Endodermal cell (in vitro differentiated cells): ENCODE data around the gene BMPER. TPM values are rescaled to one million over a fixed set of nuclear protein-coding genes. Genes with fewer than 3 reads are reported as not detected.

ENCODE experiments used
- DNase-seq: peaks from one replicate; pipeline ENCODE4 v3.0.0-alpha.2; 2017
- H3K27ac ChIP-seq: 2 replicates; pipeline ENCODE4 v1.5.1; 2013; ENCODE audit warnings: mild to moderate bottlenecking, low read depth, low read length, moderate library complexity
- H3K27me3 ChIP-seq: 2 replicates; pipeline ENCODE4 v1.6.1; 2013; ENCODE audit warnings: mild to moderate bottlenecking, low read length, moderate library complexity; ENCODE audit not compliant: insufficient read depth, control insufficient read depth, poor library complexity, severe bottlenecking
- H3K36me3 ChIP-seq: 2 replicates; pipeline ENCODE4 v1.7.0; 2013; ENCODE audit warnings: mild to moderate bottlenecking, low read length, moderate library complexity; ENCODE audit not compliant: control insufficient read depth, insufficient read depth
- H3K4me1 ChIP-seq: one replicate; pipeline ENCODE4 v1.7.0; 2013; ENCODE audit warnings: low read length; ENCODE audit not compliant: control insufficient read depth, insufficient read depth
- H3K4me3 ChIP-seq: 2 replicates; pipeline ENCODE4 v1.5.1; 2013; ENCODE audit warnings: mild to moderate bottlenecking, low read length, moderate library complexity
- H3K9ac ChIP-seq: 2 replicates; pipeline ENCODE4 v1.6.1; 2013; ENCODE audit warnings: mild to moderate bottlenecking, low read length, moderate library complexity; ENCODE audit not compliant: poor library complexity, severe bottlenecking; ENCODE audit errors: extremely low read depth
- H3K9me3 ChIP-seq: 2 replicates; pipeline ENCODE4 v1.6.1; 2013; ENCODE audit warnings: mild to moderate bottlenecking, low read length, moderate library complexity; ENCODE audit not compliant: control insufficient read depth
- H3K27ac Mint-ChIP-seq: 2 replicates; pipeline ENCODE4 v1.8.0; 2020; ENCODE audit warnings: mixed read lengths
- H3K27me3 Mint-ChIP-seq: 2 replicates; pipeline ENCODE4 v1.8.0; 2021; ENCODE audit warnings: mild to moderate bottlenecking, mixed read lengths; ENCODE audit not compliant: insufficient read depth
- H3K36me3 Mint-ChIP-seq: 2 replicates; pipeline ENCODE4 v1.8.0; 2020; ENCODE audit warnings: low read depth, mixed read lengths
- H3K4me1 Mint-ChIP-seq: 2 replicates; pipeline ENCODE4 v1.8.0; 2020; ENCODE audit warnings: mixed read lengths
- H3K4me3 Mint-ChIP-seq: 2 replicates; pipeline ENCODE4 v1.8.0; 2020; ENCODE audit warnings: mild to moderate bottlenecking, moderate library complexity, mixed read lengths
- H3K9me3 Mint-ChIP-seq: 2 replicates; pipeline ENCODE4 v1.8.0; 2020; ENCODE audit warnings: mild to moderate bottlenecking, mixed read lengths
- CTCF ChIP-seq: fragments of 200-600 bp; sonication (generic); conservative IDR thresholded peaks from 2 replicates; pipeline ENCODE4 v1.5.0; 2021; ENCODE audit warnings: antibody characterized with exemption, mild to moderate bottlenecking
- WGBS, 2 experiments: methylation state at CpG; one replicate each; pipeline versions ENCODE4 v1.1.5 to v1.1.7; 2013; ENCODE audit warnings: missing lambda C conversion rate in 2 of 2, mixed read lengths in 1 of 2; ENCODE audit not compliant: insufficient coverage in 1 of 2, insufficient read length in 1 of 2; 5-methylcytosine and 5-hydroxymethylcytosine counted together
- total RNA-seq, 2 donors: library from RNA; stranded (reverse); fragmentation: NEBNext Ultra II Directional in 1 of 2; extraction: Animal tissue kit (Norgen Biotek cat#: 25700) in 1 of 2; gene quantifications; 2 replicates in 1 of 2; 3 replicates in 1 of 2; pipeline ENCODE4 v1.2.1, GENCODE V29; 2021

The BMPER gene
- total RNA-seq, 2 donors from 2014 or later: 71.2 to 72.2 TPM

GRCh38 chr7:34013421-34013820, 108.1 kb downstream of the BMPER start:
- 100% methylated on average over 1 of the region's 1 CpG; no CpG with 5 or more reads in 1 of the 2 experiments for WGBS, 2 experiments

GRCh38 chr7:34015651-34016050, 110.3 kb downstream of the BMPER start:
- peaks cover 23% of the 10 kb centered on the region for H3K36me3 Mint-ChIP-seq
- WGBS, 2 experiments: 93 to 95% methylated on average over 3 to 4 of the region's 4 CpGs
- no peaks in the 10 kb centered on the region for H3K4me1 ChIP-seq
- no peaks in the 10 kb centered on the region for H3K27me3 ChIP-seq
- no peak for TF ChIP-seq CTCF
- peaks cover 7% of the 10 kb centered on the region for H3K4me1 Mint-ChIP-seq
- no peak overlapping the region for H3K4me3 Mint-ChIP-seq
- no peak overlapping the region for H3K27ac Mint-ChIP-seq
- no peaks in the 10 kb centered on the region for H3K27me3 Mint-ChIP-seq
- H3K9me3 Mint-ChIP-seq: no peaks in the 10 kb centered on the region
- H3K4me3 ChIP-seq: no peak overlapping the region
- no peak for DNase-seq
- H3K27ac ChIP-seq: no peak overlapping the region
- H3K9me3 ChIP-seq: no peaks in the 10 kb centered on the region
- H3K36me3 ChIP-seq: no peaks in the 10 kb centered on the region
- no peak overlapping the region for H3K9ac ChIP-seq

More at GRCh38 chr7:34013421-34013820, 108.1 kb downstream of the BMPER start:
- no peak for DNase-seq
- no peaks in the 10 kb centered on the region for H3K27me3 ChIP-seq
- no peak overlapping the region for H3K27ac ChIP-seq
- no peak overlapping the region for H3K4me3 ChIP-seq
- no peaks in the 10 kb centered on the region for H3K4me1 ChIP-seq
- TF ChIP-seq CTCF: no peak
- Mint-ChIP-seq H3K4me1 (no peaks in the 10 kb centered on the region), H3K9me3 (no peaks in the 10 kb centered on the region), H3K4me3 (no peak overlapping the region), H3K27ac (no peak overlapping the region), H3K27me3 (no peaks in the 10 kb centered on the region), H3K36me3 (peaks cover 14% of the 10 kb centered on the region)
- H3K9me3 ChIP-seq: no peaks in the 10 kb centered on the region
- H3K9ac ChIP-seq: no peak overlapping the region
- H3K36me3 ChIP-seq: no peaks in the 10 kb centered on the region

GRCh38 chr7:34016876-34017275, 111.5 kb downstream of the BMPER start:
- Histone ChIP-seq H3K9me3 (no peaks in the 10 kb centered on the region), H3K4me3 (no peak overlapping the region), H3K27ac (no peak overlapping the region), H3K9ac (no peak overlapping the region), H3K36me3 (no peaks in the 10 kb centered on the region), H3K4me1 (no peaks in the 10 kb centered on the region), H3K27me3 (no peaks in the 10 kb centered on the region)
- Mint-ChIP-seq H3K4me3 (no peak overlapping the region), H3K36me3 (peaks cover 23% of the 10 kb centered on the region), H3K9me3 (no peaks in the 10 kb centered on the region), H3K27ac (no peak overlapping the region), H3K27me3 (no peaks in the 10 kb centered on the region), H3K4me1 (peaks cover 7% of the 10 kb centered on the region)
- no peak for TF ChIP-seq CTCF
- DNase-seq: no peak
- WGBS, 2 experiments: 89 to 100% methylated on average over 3 of the region's 3 CpGs
